ENCODE results near the gene NKPD1.

DNA sequence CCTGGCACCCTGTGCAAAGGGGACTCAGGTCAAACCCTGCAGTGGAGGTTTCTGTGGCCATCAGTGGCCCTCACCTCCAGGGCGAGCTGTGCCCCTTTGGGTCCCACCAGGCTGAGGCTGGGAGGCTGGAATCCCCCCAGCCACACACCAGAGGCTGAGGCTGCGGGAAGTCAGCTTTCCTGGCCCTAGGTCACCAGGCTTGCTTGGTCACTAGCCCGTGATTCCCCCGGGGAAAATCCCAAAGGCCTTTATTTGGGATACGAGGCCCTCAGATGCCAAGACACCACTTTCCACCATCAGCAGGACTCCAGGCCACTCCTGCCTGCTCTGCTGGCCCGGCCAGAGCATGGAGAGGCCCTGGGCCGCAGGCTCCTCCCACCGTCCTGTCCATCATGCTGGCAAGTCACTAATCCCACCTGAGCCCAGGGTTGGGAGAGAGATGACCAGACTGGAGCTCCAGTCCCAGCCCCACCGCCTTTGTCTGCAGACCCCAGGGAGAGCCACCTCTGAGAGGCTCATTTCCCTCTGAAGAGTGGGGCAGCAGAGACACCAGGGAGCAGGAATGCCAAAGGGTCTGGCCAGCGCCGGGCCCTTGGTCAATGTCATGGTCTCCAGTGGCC is 4.7 kb downstream of the NKPD1 start:
- TF ChIP-seq CTCF (IDR thresholded peaks at IDR 0.05) (no peak), EP300 (IDR thresholded peaks at IDR 0.05; ENCODE audit: borderline replicate concordance in 1 of 2, low read depth in 1 of 2, low read length in 1 of 2) (no peak), TAF1 (IDR thresholded peaks at IDR 0.05; ENCODE audit: borderline replicate concordance, low read depth, low read length) (no peak), SIN3A (IDR thresholded peaks at IDR 0.05; ENCODE audit: borderline replicate concordance, low read depth, low read length) (no peak), EZH2phosphoT487 (IDR thresholded peaks at IDR 0.05; ENCODE audit: borderline replicate concordance, low read depth) (no peak), POLR2AphosphoS5 (IDR thresholded peaks at IDR 0.05; ENCODE audit: low read depth, low read length) (no peak), TEAD4 (IDR thresholded peaks at IDR 0.05; ENCODE audit: borderline replicate concordance, insufficient read depth) (no peak), GABPA (IDR thresholded peaks at IDR 0.05; ENCODE audit: low read depth) (no peak), YY1 (IDR thresholded peaks at IDR 0.05; ENCODE audit: low read depth) (no peak)
- TF ChIP-seq, protein P1, sequence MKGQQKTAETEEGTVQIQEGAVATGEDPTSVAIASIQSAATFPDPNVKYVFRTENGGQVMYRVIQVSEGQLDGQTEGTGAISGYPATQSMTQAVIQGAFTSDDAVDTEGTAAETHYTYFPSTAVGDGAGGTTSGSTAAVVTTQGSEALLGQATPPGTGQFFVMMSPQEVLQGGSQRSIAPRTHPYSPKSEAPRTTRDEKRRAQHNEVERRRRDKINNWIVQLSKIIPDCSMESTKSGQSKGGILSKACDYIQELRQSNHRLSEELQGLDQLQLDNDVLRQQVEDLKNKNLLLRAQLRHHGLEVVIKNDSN (IDR thresholded peaks at IDR 0.05; ENCODE audit: borderline replicate concordance, low read depth): no peak
- TF ChIP-seq, protein P2, sequence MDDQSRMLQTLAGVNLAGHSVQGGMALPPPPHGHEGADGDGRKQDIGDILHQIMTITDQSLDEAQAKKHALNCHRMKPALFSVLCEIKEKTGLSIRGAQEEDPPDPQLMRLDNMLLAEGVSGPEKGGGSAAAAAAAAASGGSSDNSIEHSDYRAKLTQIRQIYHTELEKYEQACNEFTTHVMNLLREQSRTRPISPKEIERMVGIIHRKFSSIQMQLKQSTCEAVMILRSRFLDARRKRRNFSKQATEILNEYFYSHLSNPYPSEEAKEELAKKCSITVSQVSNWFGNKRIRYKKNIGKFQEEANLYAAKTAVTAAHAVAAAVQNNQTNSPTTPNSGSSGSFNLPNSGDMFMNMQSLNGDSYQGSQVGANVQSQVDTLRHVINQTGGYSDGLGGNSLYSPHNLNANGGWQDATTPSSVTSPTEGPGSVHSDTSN (IDR thresholded peaks at IDR 0.05): no peak
